HG03196 (cell line): Measurements from ENCODE around the gene P4HA3.

Experiments used
- ATAC-seq: cut with Tn5 transposase; IDR thresholded peaks from one replicate; pipeline ENCODE4 v1.9.1; 2021; ENCODE audit not compliant: unreplicated experiment

P4HA3 gene

GRCh38 chr11:74268456-74268855 lies 43.0 kb downstream of the P4HA3 start:
- ATAC-seq = no peak

GRCh38 chr11:74267014-74267413 lies 44.4 kb downstream of the P4HA3 start:
- no peak for ATAC-seq

GRCh38 chr11:74265256-74265655 lies 46.2 kb downstream of the P4HA3 start:
- no peak for ATAC-seq

GRCh38 chr11:74262725-74263124 lies 48.7 kb downstream of the P4HA3 start:
- ATAC-seq = no peak

GRCh38 chr11:74257959-74258553 lies 53.4 kb downstream of the P4HA3 start:
- ATAC-seq = no peak

- no peak for ATAC-seq
Observed at GRCh38 chr11:74256378-74257133, 54.9 kb downstream of the P4HA3 start.

- ATAC-seq = no peak
Observed at GRCh38 chr11:74255741-74256375, 55.6 kb downstream of the P4HA3 start.

- no peak for ATAC-seq
Observed at GRCh38 chr11:74253361-74253760, 58.1 kb downstream of the P4HA3 start.

GRCh38 chr11:74249496-74249895 lies 61.9 kb downstream of the P4HA3 start:
- ATAC-seq = no peak

GRCh38 chr11:74248469-74248868 lies 63.0 kb downstream of the P4HA3 start:
- ATAC-seq = no peak

GRCh38 chr11:74238243-74238642 lies 73.2 kb downstream of the P4HA3 start:
- ATAC-seq = no peak

- no peak for ATAC-seq
Observed at GRCh38 chr11:74237541-74237940, 73.9 kb downstream of the P4HA3 start.

- ATAC-seq = no peak
Observed at GRCh38 chr11:74235121-74235520, 76.3 kb downstream of the P4HA3 start.

GRCh38 chr11:74233683-74234082 lies 77.8 kb downstream of the P4HA3 start:
- no peak for ATAC-seq

GRCh38 chr11:74232311-74232950 lies 79.0 kb downstream of the P4HA3 start:
- no peak for ATAC-seq

GRCh38 chr11:74226907-74227306 lies 84.5 kb downstream of the P4HA3 start:
- ATAC-seq = no peak

- no peak for ATAC-seq
Observed at GRCh38 chr11:74225565-74225964, 85.9 kb downstream of the P4HA3 start.

- no peak for ATAC-seq
Observed at GRCh38 chr11:74221816-74222215, 89.6 kb downstream of the P4HA3 start.

GRCh38 chr11:74220376-74220775 lies 91.1 kb downstream of the P4HA3 start:
- no peak for ATAC-seq
